CD4-positive, alpha-beta T cell (primary cell): ENCODE results near the gene TAX1BP1. TPM values are rescaled to one million over a fixed set of nuclear protein-coding genes. Genes with fewer than 3 reads are reported as not detected.

Source experiments
- ATAC-seq: fragments of 200-7000 bp; cut with Tn5 transposase; one replicate; pipeline ENCODE4 v1.10.0; 2022; ENCODE audit warnings: mild to moderate bottlenecking; ENCODE audit not compliant: poor library complexity
- CTCF ChIA-PET: fragments of 350-600 bp; sonication (Branson Sonifier 250); formaldehyde crosslinking; loops from one replicate; lab custom pipeline; 2021; ENCODE audit warnings: antibody characterized with exemption, inconsistent platforms; lab: Charles Lee
- POLR2A ChIA-PET: fragments of 350-600 bp; sonication (Branson Sonifier 250); formaldehyde crosslinking; loops from one replicate; lab custom pipeline; 2021; ENCODE audit warnings: antibody characterized with exemption, inconsistent platforms; lab: Charles Lee
- DNase-seq, 14 experiments: peaks; one replicate each; pipeline ENCODE4 v3.0.0-alpha.2; 2013 to 2020; ENCODE audit warnings: mixed read lengths in 2 of 14
- H3K27ac ChIP-seq, 2 donors: one replicate each; pipeline versions ENCODE4 v1.5.1 to v1.7.0; 2013; ENCODE audit warnings: low read length in 2 of 2, low read depth in 1 of 2, mild to moderate bottlenecking in 1 of 2
- H3K27me3 ChIP-seq, 2 experiments: 1 replicate in 1 of 2; 2 replicates in 1 of 2; pipeline versions ENCODE4 v1.6.1 to v1.7.0; 2013; ENCODE audit warnings: low read length in 2 of 2, control low read depth in 1 of 2, mild to moderate bottlenecking in 1 of 2, moderate library complexity in 1 of 2; ENCODE audit not compliant: insufficient read depth in 2 of 2, control insufficient read depth in 1 of 2
- H3K36me3 ChIP-seq: one replicate; pipeline ENCODE4 v1.6.1; 2013; ENCODE audit warnings: low read length, control low read depth; ENCODE audit not compliant: insufficient read depth
- H3K4me1 ChIP-seq: one replicate; pipeline ENCODE4 v1.6.1; 2013; ENCODE audit warnings: low read length, control low read depth; ENCODE audit not compliant: insufficient read depth
- H3K4me3 ChIP-seq: one replicate; pipeline ENCODE4 v1.5.1; 2013; ENCODE audit warnings: mild to moderate bottlenecking, low read length, moderate library complexity
- H3K9me3 ChIP-seq, 2 experiments: 1 replicate in 1 of 2; 2 replicates in 1 of 2; pipeline versions ENCODE4 v1.6.1 to v1.7.0; 2013; ENCODE audit warnings: low read length in 2 of 2, mild to moderate bottlenecking in 2 of 2, control low read depth in 1 of 2, moderate library complexity in 1 of 2; ENCODE audit not compliant: control insufficient read depth in 1 of 2, insufficient read depth in 1 of 2
- H3K27ac Mint-ChIP-seq: one replicate; pipeline ENCODE4 v1.8.0; 2020; ENCODE audit warnings: mixed read lengths
- H3K27me3 Mint-ChIP-seq: one replicate; pipeline ENCODE4 v1.8.0; 2021; ENCODE audit warnings: mixed read lengths
- H3K36me3 Mint-ChIP-seq: one replicate; pipeline ENCODE4 v1.8.0; 2021; ENCODE audit warnings: low read depth, mixed read lengths
- H3K4me1 Mint-ChIP-seq: one replicate; pipeline ENCODE4 v1.8.0; 2021; ENCODE audit warnings: low read depth, mixed read lengths
- H3K4me3 Mint-ChIP-seq: one replicate; pipeline ENCODE4 v1.8.0; 2020; ENCODE audit warnings: mild to moderate bottlenecking, mixed read lengths
- H3K9me3 Mint-ChIP-seq: one replicate; pipeline ENCODE4 v1.8.0; 2020; ENCODE audit warnings: mixed read lengths
- intact Hi-C, 2 experiments: fragments of 100-400 bp; cut with DNase I in 1 of 2; cut with micrococcal nuclease in 1 of 2; formaldehyde crosslinking; loops; one replicate each; pipeline versions ENCODE4 v1.15.1 to v1.9.0; 2023 to 2025; cut with DNase I, micrococcal nuclease
- total RNA-seq, 174 experiments: library from RNA in 2 of 174; stranded (reverse) in 2 of 174; gene quantifications; one replicate each; pipeline ENCODE4 v1.2.3 and lab custom pipeline; 2021 to 2026
- TF ChIP-seq, protein P1 (sequence below): fragments of 200-600 bp; IDR thresholded peaks from one replicate; pipeline ENCODE4 v1.8.0; 2022; ENCODE audit warnings: antibody characterized with exemption, mild to moderate bottlenecking

Gene TAX1BP1
- total RNA-seq, 2 experiments from 2014 or later, result 115 TPM

DNA sequence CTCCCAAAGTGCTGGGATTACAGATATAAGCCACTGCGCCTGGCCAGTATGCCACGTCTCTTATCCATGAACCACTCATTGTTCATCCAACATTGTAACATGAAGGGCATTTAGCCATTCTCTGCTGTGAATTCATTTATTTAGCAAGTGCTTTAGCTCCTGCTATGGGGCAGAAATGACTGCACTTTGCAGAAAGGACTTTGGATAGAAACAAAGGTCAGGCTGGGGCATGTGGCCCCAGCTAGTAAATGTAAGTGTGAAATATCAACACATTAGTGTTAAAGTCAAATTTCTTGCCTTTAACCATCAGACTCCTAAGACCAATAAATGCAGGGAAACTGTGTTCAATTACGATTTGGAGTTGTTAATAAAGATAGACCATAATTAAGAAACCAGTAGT is 27.7 kb upstream of the TAX1BP1 start:
- no peak overlapping the region for H3K4me3 Mint-ChIP-seq
- no peak for DNase-seq
- H3K4me1 Mint-ChIP-seq, result no peaks in the 10 kb centered on the region
- Histone ChIP-seq H3K27me3 (peaks cover 0 to 8% of the 10 kb centered on the region in 2 experiments), H3K9me3 (no peaks in the 10 kb centered on the region), H3K36me3 (no peaks in the 10 kb centered on the region), H3K4me1 (no peaks in the 10 kb centered on the region), H3K4me3 (no peak overlapping the region), H3K27ac (no peak overlapping the region)
- H3K36me3 Mint-ChIP-seq, result no peaks in the 10 kb centered on the region
- ChIA-PET POLR2A (interaction anchor here (0.6 kb wide), 1 partner anchor 49 kb away, joined by 5 read pairs; no protein-coding TSS in a partner anchor), CTCF (interaction anchor here (1.1 kb wide), 1 partner anchor 11 kb away, joined by 5 read pairs; no protein-coding TSS in a partner anchor)
- H3K27ac Mint-ChIP-seq, result no peak overlapping the region
- TF ChIP-seq, protein P1, sequence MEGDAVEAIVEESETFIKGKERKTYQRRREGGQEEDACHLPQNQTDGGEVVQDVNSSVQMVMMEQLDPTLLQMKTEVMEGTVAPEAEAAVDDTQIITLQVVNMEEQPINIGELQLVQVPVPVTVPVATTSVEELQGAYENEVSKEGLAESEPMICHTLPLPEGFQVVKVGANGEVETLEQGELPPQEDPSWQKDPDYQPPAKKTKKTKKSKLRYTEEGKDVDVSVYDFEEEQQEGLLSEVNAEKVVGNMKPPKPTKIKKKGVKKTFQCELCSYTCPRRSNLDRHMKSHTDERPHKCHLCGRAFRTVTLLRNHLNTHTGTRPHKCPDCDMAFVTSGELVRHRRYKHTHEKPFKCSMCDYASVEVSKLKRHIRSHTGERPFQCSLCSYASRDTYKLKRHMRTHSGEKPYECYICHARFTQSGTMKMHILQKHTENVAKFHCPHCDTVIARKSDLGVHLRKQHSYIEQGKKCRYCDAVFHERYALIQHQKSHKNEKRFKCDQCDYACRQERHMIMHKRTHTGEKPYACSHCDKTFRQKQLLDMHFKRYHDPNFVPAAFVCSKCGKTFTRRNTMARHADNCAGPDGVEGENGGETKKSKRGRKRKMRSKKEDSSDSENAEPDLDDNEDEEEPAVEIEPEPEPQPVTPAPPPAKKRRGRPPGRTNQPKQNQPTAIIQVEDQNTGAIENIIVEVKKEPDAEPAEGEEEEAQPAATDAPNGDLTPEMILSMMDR, result no peak
- H3K9me3 Mint-ChIP-seq, result no peaks in the 10 kb centered on the region
- H3K27me3 Mint-ChIP-seq, result peaks cover 29% of the 10 kb centered on the region
- intact Hi-C loops, result no loop called here
- ATAC-seq, result no peak

DNA sequence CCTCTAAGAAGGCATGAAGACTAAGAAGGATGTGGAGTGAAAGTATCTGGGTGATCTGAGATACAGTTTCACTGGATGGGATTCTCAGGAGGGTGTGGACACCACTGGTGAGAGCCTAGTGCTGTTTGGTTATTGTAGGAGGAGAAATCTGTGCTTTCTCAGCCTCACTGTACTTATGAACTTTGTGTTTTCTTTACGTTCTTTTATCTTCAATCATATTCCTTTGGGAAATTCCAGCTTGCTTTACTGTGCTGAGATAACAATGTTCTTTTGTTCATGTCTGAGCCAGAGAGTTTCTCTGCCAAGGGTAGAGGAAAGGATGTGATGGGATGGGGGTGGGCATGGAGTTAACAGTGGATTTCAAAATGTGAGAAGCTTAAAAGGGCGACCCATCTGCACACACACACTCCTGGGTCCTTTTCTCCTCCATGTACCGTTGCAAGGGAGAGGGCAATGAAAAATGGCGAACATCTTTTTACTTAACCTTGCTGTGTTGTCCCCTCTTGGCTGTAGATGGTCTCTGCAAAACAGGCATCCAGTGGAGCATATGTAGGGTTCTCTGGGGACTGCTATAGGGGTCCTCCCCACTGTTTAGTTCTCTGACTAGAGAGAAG is 25.0 kb upstream of the TAX1BP1 start:
- DNase-seq (no peak), ATAC-seq (no peak)
- Mint-ChIP-seq H3K27ac (no peak overlapping the region), H3K36me3 (no peaks in the 10 kb centered on the region), H3K4me3 (no peak overlapping the region), H3K4me1 (no peaks in the 10 kb centered on the region), H3K27me3 (peaks cover 29% of the 10 kb centered on the region), H3K9me3 (no peaks in the 10 kb centered on the region)
- POLR2A ChIA-PET, result no interaction called here
- no peak overlapping the region for H3K27ac ChIP-seq
- TF ChIP-seq, protein P1, result no peak
- no peaks in the 10 kb centered on the region for H3K36me3 ChIP-seq
- H3K4me1 ChIP-seq, result no peaks in the 10 kb centered on the region
- H3K4me3 ChIP-seq, result no peak overlapping the region
- peaks cover 0 to 8% of the 10 kb centered on the region in 2 experiments for H3K27me3 ChIP-seq
- CTCF ChIA-PET, result no interaction called here
- no peaks in the 10 kb centered on the region for H3K9me3 ChIP-seq
- intact Hi-C loops, result no loop called here

DNA sequence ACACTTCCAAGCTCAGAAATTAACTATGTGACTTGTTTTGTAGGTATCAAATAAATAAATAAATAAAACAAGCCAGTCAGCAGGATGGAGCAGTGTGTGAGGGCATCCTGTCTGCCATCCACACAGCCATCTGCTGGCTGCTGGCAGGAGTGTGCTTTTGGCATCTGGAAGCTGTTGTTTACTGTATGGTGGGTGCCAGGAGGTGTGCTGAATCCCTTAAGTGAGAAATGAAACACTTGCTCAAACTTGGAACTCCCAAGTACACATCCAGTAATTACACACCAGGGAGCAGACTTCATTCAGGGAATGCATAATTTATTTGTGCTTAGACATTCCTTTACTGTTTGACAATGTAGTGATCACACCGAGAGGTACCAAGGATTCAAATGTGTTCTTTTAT is 16.9 kb upstream of the TAX1BP1 start:
- H3K4me3 Mint-ChIP-seq, result no peak overlapping the region
- Histone ChIP-seq H3K36me3 (no peaks in the 10 kb centered on the region), H3K4me3 (no peak overlapping the region), H3K9me3 (no peaks in the 10 kb centered on the region), H3K27me3 (no peaks in the 10 kb centered on the region), H3K4me1 (no peaks in the 10 kb centered on the region), H3K27ac (no peak overlapping the region)
- no peaks in the 10 kb centered on the region for H3K36me3 Mint-ChIP-seq
- DNase-seq (peak in 2 of 14 experiments; percentile 2 to 5), ATAC-seq (no peak)
- H3K4me1 Mint-ChIP-seq, result no peaks in the 10 kb centered on the region
- H3K27me3 Mint-ChIP-seq, result no peaks in the 10 kb centered on the region
- intact Hi-C loops, result loop anchor here in 1 of 2 experiments (5.0 kb wide), 1 partner anchor 41 kb away; no protein-coding TSS in a partner anchor
- no peak overlapping the region for H3K27ac Mint-ChIP-seq
- ChIA-PET CTCF (interaction anchor here (0.6 to 1.4 kb wide), 3 partner anchors 11 to 49 kb away, joined by 3 to 5 read pairs (median 3); no protein-coding TSS in a partner anchor), POLR2A (no interaction called here)
- TF ChIP-seq, protein P1, result no peak
- no peaks in the 10 kb centered on the region for H3K9me3 Mint-ChIP-seq
